ENCODE measurements around the gene MAPRE3.

DNA sequence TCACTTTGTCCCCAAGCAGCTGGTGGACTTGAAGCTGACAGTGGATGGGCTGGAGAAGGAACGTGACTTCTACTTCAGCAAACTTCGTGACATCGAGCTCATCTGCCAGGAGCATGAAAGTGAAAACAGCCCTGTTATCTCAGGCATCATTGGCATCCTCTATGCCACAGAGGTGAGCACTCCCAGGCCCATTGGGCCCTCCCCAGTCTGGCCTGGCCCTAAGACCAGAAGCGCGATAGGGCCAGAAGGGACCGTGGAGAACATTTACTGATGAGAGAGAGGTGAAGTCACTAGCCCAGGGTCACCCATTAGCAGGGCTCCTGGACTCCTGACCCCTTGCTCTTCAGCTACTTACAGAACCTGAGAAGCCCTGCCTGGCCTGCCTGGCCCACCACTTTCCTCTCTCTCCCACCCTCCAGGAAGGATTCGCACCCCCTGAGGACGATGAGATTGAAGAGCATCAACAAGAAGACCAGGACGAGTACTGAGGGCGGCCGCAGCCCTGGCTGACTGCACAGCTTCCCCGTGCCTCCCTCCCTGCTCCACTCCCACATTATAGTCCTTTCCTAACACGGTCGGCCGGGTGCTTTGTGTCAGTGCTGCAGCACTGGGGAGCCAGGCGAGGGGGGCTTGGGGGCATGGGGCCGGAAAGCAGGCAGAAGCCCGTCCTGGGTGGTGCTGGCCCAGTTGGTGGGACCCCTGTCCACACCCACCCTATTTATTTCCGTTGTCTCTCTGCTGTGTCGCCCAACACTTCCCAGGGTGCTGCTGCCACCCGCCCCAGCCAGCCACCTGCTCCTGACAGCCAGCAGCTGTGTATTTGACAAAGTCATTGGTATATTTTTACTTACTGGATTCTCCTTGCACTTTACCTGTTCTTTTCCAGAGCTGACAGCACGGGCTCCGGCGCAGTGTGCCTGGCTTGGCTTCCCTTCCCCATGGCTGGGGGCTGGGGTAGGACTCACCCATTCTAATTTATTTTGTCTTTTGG lies 55.7 kb downstream of the MAPRE3 start:
- no peak for TF ChIP-seq PATZ1 (CRISPR knock-in tag; IDR thresholded peaks at IDR 0.05; ENCODE audit: borderline replicate concordance)
- TF ChIP-seq CSRNP3 (CRISPR knock-in tag; IDR thresholded peaks at IDR 0.05): no peak
- no peak for TF ChIP-seq RARB (CRISPR knock-in tag; IDR thresholded peaks at IDR 0.05)
- TF ChIP-seq POU6F1 (CRISPR knock-in tag; IDR thresholded peaks at IDR 0.05; ENCODE audit: borderline replicate concordance, low read depth): no peak

All from SK-N-SH treated with all-trans-retinoic acid at 6 μM for 48 hours (cell line).